Ovary (tissue), 3 donors: ENCODE results near the gene TENM4.

Experiments used
- EP300 ChIP-seq: sonication (generic); formaldehyde crosslinking; IDR thresholded peaks from one replicate; pipeline ENCODE4 v1.6.1; 2017; ENCODE audit warnings: antibody characterized with exemption
- TF ChIP-seq, protein P1 (sequence below), 3 donors: fragments of 450-650 bp in 2 of 3; fragments of 200-600 bp in 1 of 3; IDR thresholded peaks; one replicate each; pipeline versions ENCODE4 v1.5.1 to v1.8.0; 2016 to 2022; ENCODE audit warnings: antibody characterized with exemption in 3 of 3, mild to moderate bottlenecking in 1 of 3
- donor health status: DM: no; HTN: no; CAD: no.

DNA sequence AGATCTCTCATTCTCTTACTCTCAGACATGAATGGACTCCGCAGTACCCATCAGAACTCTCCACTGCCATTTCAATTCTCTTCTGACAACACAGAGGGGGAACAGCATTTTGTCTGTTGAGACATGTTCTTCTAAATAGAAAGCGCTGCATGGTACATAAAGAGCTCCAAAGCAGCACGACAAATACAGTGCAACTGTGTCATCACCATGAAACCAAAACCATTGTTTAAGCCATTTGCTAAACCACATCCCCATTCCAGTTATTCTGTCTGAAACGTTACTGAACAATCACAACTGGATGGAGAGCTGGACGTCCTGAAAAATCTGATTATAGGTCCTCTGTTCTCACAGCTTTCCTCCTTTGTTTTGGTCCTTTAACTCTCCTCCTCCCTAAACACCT, 17.9 kb upstream of the TENM4 start:
- no peak for TF ChIP-seq EP300
- TF ChIP-seq, protein P1, sequence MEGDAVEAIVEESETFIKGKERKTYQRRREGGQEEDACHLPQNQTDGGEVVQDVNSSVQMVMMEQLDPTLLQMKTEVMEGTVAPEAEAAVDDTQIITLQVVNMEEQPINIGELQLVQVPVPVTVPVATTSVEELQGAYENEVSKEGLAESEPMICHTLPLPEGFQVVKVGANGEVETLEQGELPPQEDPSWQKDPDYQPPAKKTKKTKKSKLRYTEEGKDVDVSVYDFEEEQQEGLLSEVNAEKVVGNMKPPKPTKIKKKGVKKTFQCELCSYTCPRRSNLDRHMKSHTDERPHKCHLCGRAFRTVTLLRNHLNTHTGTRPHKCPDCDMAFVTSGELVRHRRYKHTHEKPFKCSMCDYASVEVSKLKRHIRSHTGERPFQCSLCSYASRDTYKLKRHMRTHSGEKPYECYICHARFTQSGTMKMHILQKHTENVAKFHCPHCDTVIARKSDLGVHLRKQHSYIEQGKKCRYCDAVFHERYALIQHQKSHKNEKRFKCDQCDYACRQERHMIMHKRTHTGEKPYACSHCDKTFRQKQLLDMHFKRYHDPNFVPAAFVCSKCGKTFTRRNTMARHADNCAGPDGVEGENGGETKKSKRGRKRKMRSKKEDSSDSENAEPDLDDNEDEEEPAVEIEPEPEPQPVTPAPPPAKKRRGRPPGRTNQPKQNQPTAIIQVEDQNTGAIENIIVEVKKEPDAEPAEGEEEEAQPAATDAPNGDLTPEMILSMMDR (IDR thresholded peaks at IDR 0.05): no peak
